ENCODE data around the gene SRGAP3.

GRCh38 chr3:8974458-8974857 lies 275.0 kb downstream of the SRGAP3 start:
- no peak for TF ChIP-seq CTCF (conservative IDR thresholded peaks at IDR 0.05)
- TF ChIP-seq ZFX (IDR thresholded peaks at IDR 0.05) = no peak

Measured in C4-2B (cell line).